Stimulated activated naive CD8-positive, alpha-beta T cell treated with anti-CD3 and anti-CD28 coated beads, Interleukin-15, Interleukin-2, amounts not matched to agents 100 ng/mL and 50 ng/mL, for 24 hours (primary cell): ENCODE data around the gene SGMS1.
"Not testable (repeated sequence)": the region's sequence is repeated elsewhere in the genome, so short reads cannot be mapped to it uniquely, and the experiment has no call there.

Source experiments
- H3K27ac Mint-ChIP-seq: one replicate; pipeline ENCODE4 v1.8.0; 2021; ENCODE audit warnings: mild to moderate bottlenecking, mixed read lengths
- H3K27me3 Mint-ChIP-seq: one replicate; pipeline ENCODE4 v1.8.0; 2021; ENCODE audit warnings: mixed read lengths
- H3K36me3 Mint-ChIP-seq: one replicate; pipeline ENCODE4 v1.8.0; 2021; ENCODE audit warnings: low read depth, mixed read lengths
- H3K4me1 Mint-ChIP-seq: one replicate; pipeline ENCODE4 v1.8.0; 2021; ENCODE audit warnings: low read depth, mixed read lengths
- H3K4me3 Mint-ChIP-seq: one replicate; pipeline ENCODE4 v1.8.0; 2021; ENCODE audit warnings: mild to moderate bottlenecking, mixed read lengths
- H3K9me3 Mint-ChIP-seq: one replicate; pipeline ENCODE4 v1.8.0; 2021; ENCODE audit warnings: mixed read lengths

SGMS1 gene

GRCh38 chr10:50538555-50539398, 85.0 kb downstream of the SGMS1 start:
- peak overlapping the region; percentile 76 for H3K27ac Mint-ChIP-seq

DNA sequence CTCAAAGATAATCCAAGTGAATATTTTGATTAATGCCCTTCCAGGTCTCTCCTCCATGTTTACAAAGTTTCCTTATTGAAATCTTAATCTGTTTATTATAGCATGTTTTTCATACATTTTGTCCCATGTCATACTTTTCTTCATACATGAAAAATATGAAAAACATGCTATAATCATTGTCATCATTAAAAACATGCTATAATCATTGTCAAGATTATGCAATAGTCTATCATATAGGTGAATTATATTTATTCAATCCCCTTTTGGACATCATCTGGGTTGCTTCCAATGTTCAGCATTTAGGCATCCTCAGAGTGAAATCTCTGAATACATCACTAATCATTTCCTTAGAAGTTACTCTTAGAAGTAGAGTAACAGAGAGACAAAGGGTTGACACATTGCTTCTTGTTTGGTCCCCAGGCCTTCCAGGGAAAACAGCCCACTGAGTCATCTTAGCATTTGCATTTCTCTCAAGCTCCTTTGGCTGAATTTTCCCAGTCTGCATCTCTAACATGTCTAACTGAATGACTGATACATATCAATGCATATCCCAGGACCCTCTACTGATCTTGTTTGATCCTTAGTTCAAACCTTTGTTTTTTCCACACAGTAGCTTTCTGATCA, 87.0 kb downstream of the SGMS1 start:
- H3K4me3 Mint-ChIP-seq, result no peak overlapping the region
- peak overlapping the region; percentile 45 for H3K27ac Mint-ChIP-seq
- H3K9me3 Mint-ChIP-seq, result no peaks in the 10 kb centered on the region
- H3K36me3 Mint-ChIP-seq, result peaks cover 3% of the 10 kb centered on the region
- no peaks in the 10 kb centered on the region for H3K27me3 Mint-ChIP-seq
- peaks cover 79% of the 10 kb centered on the region for H3K4me1 Mint-ChIP-seq

More at GRCh38 chr10:50538555-50539398, 85.0 kb downstream of the SGMS1 start:
- Mint-ChIP-seq H3K4me3 (peak overlapping the region; percentile 14), H3K9me3 (no peaks in the 10 kb centered on the region), H3K36me3 (peaks cover 3% of the 10 kb centered on the region), H3K27me3 (no peaks in the 10 kb centered on the region), H3K4me1 (peaks cover 96% of the 10 kb centered on the region)

DNA sequence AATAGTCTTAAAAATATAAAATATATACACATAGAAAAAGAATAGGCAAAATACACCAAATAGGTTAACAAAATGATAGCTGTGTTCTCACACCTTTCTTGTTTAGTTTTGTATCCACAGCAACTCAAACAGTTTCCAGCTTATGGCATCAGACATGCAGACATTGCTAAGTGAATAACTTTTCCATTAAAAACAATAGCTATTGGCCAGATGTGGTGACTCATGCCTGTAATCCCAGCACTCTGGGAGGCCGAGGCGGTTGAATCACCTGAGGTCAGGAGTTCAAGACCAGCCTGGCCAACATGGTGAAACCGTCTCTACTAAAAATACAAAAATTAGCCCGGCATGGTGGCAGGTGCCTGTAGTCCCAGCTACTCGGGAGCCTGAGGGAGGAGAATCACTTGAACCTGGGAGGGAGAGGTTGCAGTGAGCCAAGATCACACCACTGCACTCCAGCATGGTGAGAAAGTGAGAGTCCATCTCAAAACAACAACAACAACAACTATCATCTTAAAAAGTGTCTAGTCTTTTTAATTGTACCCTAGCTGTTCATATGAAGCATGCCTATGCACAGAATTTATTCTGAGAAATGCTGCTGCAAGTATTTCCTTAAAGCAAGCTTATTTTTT, 88.9 kb downstream of the SGMS1 start:
- peak overlapping the region; percentile 78 for H3K27ac Mint-ChIP-seq
- not testable (repeated sequence) for H3K36me3 Mint-ChIP-seq, H3K27me3 Mint-ChIP-seq, H3K4me3 Mint-ChIP-seq, H3K9me3 Mint-ChIP-seq
- peaks cover 60% of the 10 kb centered on the region for H3K4me1 Mint-ChIP-seq

GRCh38 chr10:50533296-50533695, 90.5 kb downstream of the SGMS1 start:
- peaks cover 48% of the 10 kb centered on the region for H3K4me1 Mint-ChIP-seq
- H3K27ac Mint-ChIP-seq, result no peak overlapping the region
- no peaks in the 10 kb centered on the region for H3K9me3 Mint-ChIP-seq
- H3K36me3 Mint-ChIP-seq, result no peaks in the 10 kb centered on the region
- no peaks in the 10 kb centered on the region for H3K27me3 Mint-ChIP-seq
- H3K4me3 Mint-ChIP-seq, result no peak overlapping the region

- peaks cover 3% of the 10 kb centered on the region for H3K36me3 Mint-ChIP-seq
- no peak overlapping the region for H3K27ac Mint-ChIP-seq
- H3K27me3 Mint-ChIP-seq, result no peaks in the 10 kb centered on the region
- H3K4me3 Mint-ChIP-seq, result no peak overlapping the region
- H3K9me3 Mint-ChIP-seq, result no peaks in the 10 kb centered on the region
- peaks cover 44% of the 10 kb centered on the region for H3K4me1 Mint-ChIP-seq
These were observed 92.2 kb downstream of the SGMS1 start for GRCh38 chr10:50531388-50532077.

DNA sequence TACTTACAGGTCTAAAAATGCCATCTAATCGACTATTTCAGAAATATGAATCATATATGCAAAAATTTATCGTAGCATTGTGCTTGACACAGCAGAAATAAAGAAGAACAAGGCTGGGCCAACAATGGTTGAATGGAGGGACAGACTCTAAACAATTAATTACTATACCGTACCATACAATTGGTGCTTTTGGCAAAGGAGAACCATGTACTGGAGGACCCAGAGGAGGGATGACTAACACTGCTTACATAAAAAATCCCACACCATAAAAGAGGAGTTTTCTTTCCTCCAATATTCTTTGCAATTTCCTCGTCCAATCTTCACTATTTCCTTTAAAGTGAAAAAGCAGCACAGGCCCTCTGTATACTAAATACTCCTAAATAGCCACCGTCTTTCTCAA, 94.1 kb downstream of the SGMS1 start:
- H3K27me3 Mint-ChIP-seq, result no peaks in the 10 kb centered on the region
- H3K4me3 Mint-ChIP-seq, result no peak overlapping the region
- peaks cover 37% of the 10 kb centered on the region for H3K4me1 Mint-ChIP-seq
- H3K27ac Mint-ChIP-seq, result no peak overlapping the region
- peaks cover 2% of the 10 kb centered on the region for H3K9me3 Mint-ChIP-seq
- H3K36me3 Mint-ChIP-seq, result peaks cover 9% of the 10 kb centered on the region

DNA sequence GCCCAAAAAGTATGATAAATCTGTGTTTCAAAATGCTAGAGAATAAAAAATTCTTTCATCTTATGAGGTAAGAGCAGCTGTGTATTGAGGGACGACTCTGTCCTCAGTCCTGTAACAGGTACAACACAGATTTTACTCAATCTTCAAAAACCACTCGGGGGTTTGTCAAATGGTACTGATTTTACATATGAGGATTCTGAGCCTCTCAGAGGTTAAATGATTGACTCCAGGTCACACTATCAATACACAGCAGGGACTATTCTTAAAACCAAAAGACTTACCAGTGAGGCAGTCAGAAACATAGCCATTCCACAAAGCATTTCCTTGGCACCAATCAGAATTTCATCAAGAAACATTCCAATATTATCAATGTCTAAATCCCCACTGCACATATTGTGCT, 95.5 kb downstream of the SGMS1 start:
- H3K9me3 Mint-ChIP-seq, result peaks cover 3% of the 10 kb centered on the region
- no peaks in the 10 kb centered on the region for H3K27me3 Mint-ChIP-seq
- peaks cover 40% of the 10 kb centered on the region for H3K4me1 Mint-ChIP-seq
- H3K4me3 Mint-ChIP-seq, result no peak overlapping the region
- H3K27ac Mint-ChIP-seq, result no peak overlapping the region
- H3K36me3 Mint-ChIP-seq, result peaks cover 10% of the 10 kb centered on the region

- H3K27me3 Mint-ChIP-seq, result no peaks in the 10 kb centered on the region
- H3K9me3 Mint-ChIP-seq, result peaks cover 3% of the 10 kb centered on the region
- peak overlapping the region; percentile 49 for H3K27ac Mint-ChIP-seq
- H3K4me3 Mint-ChIP-seq, result no peak overlapping the region
- H3K4me1 Mint-ChIP-seq, result peaks cover 46% of the 10 kb centered on the region
- H3K36me3 Mint-ChIP-seq, result peaks cover 10% of the 10 kb centered on the region
These were observed 96.2 kb downstream of the SGMS1 start for GRCh38 chr10:50527442-50528043.

GRCh38 chr10:50526185-50526584, 97.6 kb downstream of the SGMS1 start:
- Mint-ChIP-seq H3K4me3 (no peak overlapping the region), H3K4me1 (peaks cover 46% of the 10 kb centered on the region), H3K36me3 (peaks cover 10% of the 10 kb centered on the region), H3K9me3 (peaks cover 3% of the 10 kb centered on the region), H3K27ac (no peak overlapping the region), H3K27me3 (no peaks in the 10 kb centered on the region)

DNA sequence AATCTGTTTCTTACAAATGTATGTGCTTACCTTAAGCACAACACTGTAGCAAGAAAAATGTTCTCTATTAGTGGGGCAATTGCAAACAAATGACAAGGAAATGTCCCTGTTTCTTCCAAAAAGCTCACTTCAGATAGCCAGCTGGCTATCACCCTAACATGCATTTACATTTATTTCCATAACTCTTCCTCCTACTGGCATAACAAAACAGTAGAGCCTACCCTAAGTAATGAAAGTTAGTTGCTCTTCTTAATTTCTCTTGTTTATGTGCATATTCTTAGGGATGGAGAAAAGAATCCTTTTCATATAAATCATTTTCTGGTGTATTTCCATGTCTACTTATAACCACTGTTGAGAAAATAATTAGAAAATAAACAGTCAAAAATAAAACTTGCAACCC, 100.4 kb downstream of the SGMS1 start:
- Mint-ChIP-seq H3K9me3 (peaks cover 3% of the 10 kb centered on the region), H3K27me3 (no peaks in the 10 kb centered on the region), H3K27ac (no peak overlapping the region), H3K36me3 (peaks cover 10% of the 10 kb centered on the region), H3K4me1 (peaks cover 43% of the 10 kb centered on the region), H3K4me3 (no peak overlapping the region)

GRCh38 chr10:50522908-50523307, 100.8 kb downstream of the SGMS1 start:
- H3K27ac Mint-ChIP-seq, result no peak overlapping the region
- H3K4me3 Mint-ChIP-seq, result no peak overlapping the region
- peaks cover 3% of the 10 kb centered on the region for H3K9me3 Mint-ChIP-seq
- peaks cover 39% of the 10 kb centered on the region for H3K4me1 Mint-ChIP-seq
- peaks cover 14% of the 10 kb centered on the region for H3K36me3 Mint-ChIP-seq
- no peaks in the 10 kb centered on the region for H3K27me3 Mint-ChIP-seq

GRCh38 chr10:50520115-50520514, 103.6 kb downstream of the SGMS1 start:
- H3K36me3 Mint-ChIP-seq, result peaks cover 23% of the 10 kb centered on the region
- H3K4me1 Mint-ChIP-seq, result peaks cover 23% of the 10 kb centered on the region
- peaks cover 3% of the 10 kb centered on the region for H3K9me3 Mint-ChIP-seq
- H3K27me3 Mint-ChIP-seq, result no peaks in the 10 kb centered on the region
- no peak overlapping the region for H3K4me3 Mint-ChIP-seq
- no peak overlapping the region for H3K27ac Mint-ChIP-seq

- Mint-ChIP-seq H3K27ac (no peak overlapping the region), H3K4me1 (peaks cover 9% of the 10 kb centered on the region), H3K4me3 (no peak overlapping the region), H3K27me3 (no peaks in the 10 kb centered on the region), H3K36me3 (peaks cover 18% of the 10 kb centered on the region), H3K9me3 (no peaks in the 10 kb centered on the region)
These were observed 106.1 kb downstream of the SGMS1 start for GRCh38 chr10:50517626-50518025.

- Mint-ChIP-seq H3K27ac (no peak overlapping the region), H3K36me3 (peaks cover 18% of the 10 kb centered on the region), H3K4me3 (no peak overlapping the region), H3K4me1 (peaks cover 24% of the 10 kb centered on the region), H3K9me3 (no peaks in the 10 kb centered on the region), H3K27me3 (no peaks in the 10 kb centered on the region)
These were observed 107.6 kb downstream of the SGMS1 start for GRCh38 chr10:50516171-50516570.
